Keratinocyte (primary cell): ENCODE results near the gene TRA2B. TPM values are rescaled to one million over a fixed set of nuclear protein-coding genes. Genes with fewer than 3 reads are reported as not detected.

ENCODE experiments used
- DNase-seq: peaks from one replicate; pipeline ENCODE4 v3.0.0-alpha.2; 2011; ENCODE audit warnings: low read depth, missing footprints, low spot score
- FAIRE-seq: peaks from 2 replicates; lab custom pipeline; 2011; peaks lifted over from hg19 to GRCh38; lab: Jason Lieb, UNC
- H2AFZ ChIP-seq: 2 replicates; pipeline ENCODE4 v1.6.0; 2012; ENCODE audit warnings: low read length, control low read depth, inconsistent platforms; ENCODE audit not compliant: control insufficient read depth
- H3K27ac ChIP-seq: 2 replicates; pipeline ENCODE4 v1.5.1; 2011; ENCODE audit warnings: low read length; ENCODE audit not compliant: control insufficient read depth, insufficient read depth
- H3K27me3 ChIP-seq: 3 replicates; pipeline ENCODE4 v1.6.0; 2011; ENCODE audit warnings: low read length; ENCODE audit not compliant: control insufficient read depth, insufficient read depth; ENCODE audit errors: extremely low read depth
- H3K36me3 ChIP-seq, 2 experiments: 2 replicates in 1 of 2; 3 replicates in 1 of 2; pipeline ENCODE4 v1.5.1; 2011; ENCODE audit warnings: low read length in 2 of 2, mild to moderate bottlenecking in 1 of 2; ENCODE audit not compliant: control insufficient read depth in 2 of 2, insufficient read depth in 2 of 2; ENCODE audit errors: extremely low read depth in 1 of 2
- H3K4me1 ChIP-seq: 3 replicates; pipeline ENCODE4 v1.5.1; 2011; ENCODE audit warnings: low read length; ENCODE audit not compliant: control insufficient read depth, insufficient read depth; ENCODE audit errors: extremely low read depth
- H3K4me2 ChIP-seq: 3 replicates; pipeline ENCODE4 v1.6.0; 2011; ENCODE audit warnings: low read depth, low read length; ENCODE audit not compliant: control insufficient read depth, insufficient read depth; ENCODE audit errors: extremely low read depth
- H3K4me3 ChIP-seq, 3 experiments: fragments of 200-600 bp in 1 of 3; sonication (generic) in 1 of 3; 2 replicates in 2 of 3; 3 replicates in 1 of 3; pipeline ENCODE4 v1.5.1; 2011 to 2016; ENCODE audit warnings: low read length in 3 of 3, mild to moderate bottlenecking in 3 of 3, control low read depth in 2 of 3, inconsistent platforms in 1 of 3, low read depth in 1 of 3, mixed read lengths in 1 of 3, mixed run types in 1 of 3, moderate library complexity in 1 of 3; ENCODE audit not compliant: control insufficient read depth in 2 of 3, insufficient read depth in 2 of 3; ENCODE audit errors: extremely low read depth in 1 of 3
- H3K79me2 ChIP-seq: 2 replicates; pipeline ENCODE4 v1.6.0; 2012; ENCODE audit warnings: low read length; ENCODE audit not compliant: control insufficient read depth, insufficient read depth
- H3K9ac ChIP-seq: 3 replicates; pipeline ENCODE4 v1.6.0; 2011; ENCODE audit warnings: low read length; ENCODE audit not compliant: control insufficient read depth, insufficient read depth; ENCODE audit errors: extremely low read depth
- H3K9me1 ChIP-seq: 3 replicates; pipeline ENCODE4 v1.6.0; 2011; ENCODE audit warnings: low read length; ENCODE audit not compliant: control insufficient read depth, insufficient read depth; ENCODE audit errors: extremely low read depth
- H3K9me3 ChIP-seq: 2 replicates; pipeline ENCODE4 v1.5.1; 2012; ENCODE audit warnings: low read depth, low read length; ENCODE audit not compliant: control insufficient read depth
- H4K20me1 ChIP-seq: 3 replicates; pipeline ENCODE4 v1.6.0; 2011; ENCODE audit warnings: low read length; ENCODE audit not compliant: control insufficient read depth, insufficient read depth; ENCODE audit errors: extremely low read depth
- EZH2 ChIP-seq: IDR thresholded peaks from one replicate; pipeline ENCODE4 v1.6.1; 2012; ENCODE audit warnings: inconsistent platforms, mild to moderate bottlenecking, low read length, moderate library complexity
- dilution Hi-C: fragments of 300-500 bp; cut with MboI; formaldehyde crosslinking; loops from one replicate; pipeline ENCODE4 v1.7.0; 2020; ENCODE audit warnings: low sequenced_read_pairs; ENCODE audit not compliant: extremely low pct_ligation_motif_present
- polyA plus RNA-seq, 5 experiments: library from polyadenylated mRNA; depleted of rRNA in 3 of 5; stranded (reverse) in 3 of 5; stranded (forward) in 1 of 5; unstranded in 1 of 5; fragments of >200 nt; gene quantifications; 1 replicate in 1 of 5; 2 replicates in 3 of 5; 3 replicates in 1 of 5; pipeline versions ENCODE4 v1.2.1 to v1.2.3, GENCODE V29; 2011 to 2012; ENCODE audit warnings: missing spikeins in 2 of 5, low read depth in 1 of 5, low replicate concordance in 1 of 5
- TF ChIP-seq, protein P1 (sequence below), 3 experiments: IDR thresholded peaks in 1 of 3; conservative IDR thresholded peaks in 1 of 3; optimal IDR thresholded peaks in 1 of 3; 2 replicates in 2 of 3; 3 replicates in 1 of 3; pipeline versions ENCODE3 to v1.5.1; 2011; ENCODE audit warnings: low read length in 3 of 3, mild to moderate bottlenecking in 3 of 3, moderate library complexity in 2 of 3, control low read depth in 1 of 3, inconsistent platforms in 1 of 3; ENCODE audit not compliant: insufficient read depth in 2 of 3; ENCODE audit errors: extremely low read depth in 1 of 3

The TRA2B gene
- polyA plus RNA-seq, 1 donor (not counting 4 experiments of a cell fraction or from before 2014, with no cell fraction given): 195 TPM

DNA sequence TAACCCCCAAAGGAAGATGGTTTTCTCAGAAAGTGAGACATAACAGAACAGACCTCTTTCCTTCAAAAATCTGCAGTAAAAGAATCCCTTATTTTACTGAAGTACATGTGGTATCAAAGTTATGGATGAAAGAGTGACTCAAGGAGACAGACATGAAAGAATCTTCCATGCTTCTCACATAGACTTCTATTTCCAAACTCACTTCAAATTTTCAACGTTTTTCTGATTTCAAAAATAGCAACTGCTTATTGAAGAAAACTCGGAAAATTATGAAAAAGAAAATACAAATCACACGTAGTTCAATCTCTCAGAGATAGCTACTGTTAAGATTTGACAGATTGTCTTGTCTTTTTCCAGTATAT is 39.8 kb upstream of the TRA2B start:
- no peaks in the 10 kb centered on the region for H3K4me1 ChIP-seq
- H3K79me2 ChIP-seq: no peaks in the 10 kb centered on the region
- dilution Hi-C loops: no loop called here
- H3K4me2 ChIP-seq: no peak overlapping the region
- peaks cover 12 to 15% of the 10 kb centered on the region in 2 experiments for H3K36me3 ChIP-seq
- FAIRE-seq: no peak
- no peak for DNase-seq
- H2AFZ ChIP-seq: no peak overlapping the region
- H3K4me3 ChIP-seq: no peak overlapping the region
- H3K27me3 ChIP-seq: no peaks in the 10 kb centered on the region
- H3K9ac ChIP-seq: no peak overlapping the region
- H3K27ac ChIP-seq: no peak overlapping the region
- H3K9me3 ChIP-seq: no peaks in the 10 kb centered on the region
- no peaks in the 10 kb centered on the region for H3K9me1 ChIP-seq
- TF ChIP-seq, protein P1, sequence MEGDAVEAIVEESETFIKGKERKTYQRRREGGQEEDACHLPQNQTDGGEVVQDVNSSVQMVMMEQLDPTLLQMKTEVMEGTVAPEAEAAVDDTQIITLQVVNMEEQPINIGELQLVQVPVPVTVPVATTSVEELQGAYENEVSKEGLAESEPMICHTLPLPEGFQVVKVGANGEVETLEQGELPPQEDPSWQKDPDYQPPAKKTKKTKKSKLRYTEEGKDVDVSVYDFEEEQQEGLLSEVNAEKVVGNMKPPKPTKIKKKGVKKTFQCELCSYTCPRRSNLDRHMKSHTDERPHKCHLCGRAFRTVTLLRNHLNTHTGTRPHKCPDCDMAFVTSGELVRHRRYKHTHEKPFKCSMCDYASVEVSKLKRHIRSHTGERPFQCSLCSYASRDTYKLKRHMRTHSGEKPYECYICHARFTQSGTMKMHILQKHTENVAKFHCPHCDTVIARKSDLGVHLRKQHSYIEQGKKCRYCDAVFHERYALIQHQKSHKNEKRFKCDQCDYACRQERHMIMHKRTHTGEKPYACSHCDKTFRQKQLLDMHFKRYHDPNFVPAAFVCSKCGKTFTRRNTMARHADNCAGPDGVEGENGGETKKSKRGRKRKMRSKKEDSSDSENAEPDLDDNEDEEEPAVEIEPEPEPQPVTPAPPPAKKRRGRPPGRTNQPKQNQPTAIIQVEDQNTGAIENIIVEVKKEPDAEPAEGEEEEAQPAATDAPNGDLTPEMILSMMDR (optimal IDR thresholded peaks at IDR 0.05 in 1 of 3, IDR thresholded peaks at IDR 0.05 in 1 of 3, conservative IDR thresholded peaks at IDR 0.05 in 1 of 3; ENCODE audit: extremely low read depth in 1 of 3, insufficient read depth in 2 of 3, low read length in 3 of 3): no peak
- no peak for TF ChIP-seq EZH2
- H4K20me1 ChIP-seq: no peaks in the 10 kb centered on the region

- H2AFZ ChIP-seq: no peak overlapping the region
- FAIRE-seq (peak; percentile 88), DNase-seq (no peak)
- dilution Hi-C loops: no loop called here
- H3K4me2 ChIP-seq: no peak overlapping the region
- TF ChIP-seq, protein P1 (optimal IDR thresholded peaks at IDR 0.05 in 1 of 3, IDR thresholded peaks at IDR 0.05 in 1 of 3, conservative IDR thresholded peaks at IDR 0.05 in 1 of 3; ENCODE audit: extremely low read depth in 1 of 3, insufficient read depth in 2 of 3, low read length in 3 of 3): peak; percentile 89 to 95 (median 94)
- TF ChIP-seq EZH2: no peak
- H3K27me3 ChIP-seq: no peaks in the 10 kb centered on the region
- H3K9me1 ChIP-seq: no peaks in the 10 kb centered on the region
- peaks cover 15 to 16% of the 10 kb centered on the region in 2 experiments for H3K36me3 ChIP-seq
- no peaks in the 10 kb centered on the region for H3K4me1 ChIP-seq
- no peak overlapping the region for H3K4me3 ChIP-seq
- no peaks in the 10 kb centered on the region for H4K20me1 ChIP-seq
- no peak overlapping the region for H3K9ac ChIP-seq
- H3K27ac ChIP-seq: no peak overlapping the region
- no peaks in the 10 kb centered on the region for H3K9me3 ChIP-seq
- no peaks in the 10 kb centered on the region for H3K79me2 ChIP-seq
These were observed 39.3 kb upstream of the TRA2B start for GRCh38 chr3:185976977-185977678.
